ENCODE measurements around the gene RAI1.

RAI1 gene

DNA sequence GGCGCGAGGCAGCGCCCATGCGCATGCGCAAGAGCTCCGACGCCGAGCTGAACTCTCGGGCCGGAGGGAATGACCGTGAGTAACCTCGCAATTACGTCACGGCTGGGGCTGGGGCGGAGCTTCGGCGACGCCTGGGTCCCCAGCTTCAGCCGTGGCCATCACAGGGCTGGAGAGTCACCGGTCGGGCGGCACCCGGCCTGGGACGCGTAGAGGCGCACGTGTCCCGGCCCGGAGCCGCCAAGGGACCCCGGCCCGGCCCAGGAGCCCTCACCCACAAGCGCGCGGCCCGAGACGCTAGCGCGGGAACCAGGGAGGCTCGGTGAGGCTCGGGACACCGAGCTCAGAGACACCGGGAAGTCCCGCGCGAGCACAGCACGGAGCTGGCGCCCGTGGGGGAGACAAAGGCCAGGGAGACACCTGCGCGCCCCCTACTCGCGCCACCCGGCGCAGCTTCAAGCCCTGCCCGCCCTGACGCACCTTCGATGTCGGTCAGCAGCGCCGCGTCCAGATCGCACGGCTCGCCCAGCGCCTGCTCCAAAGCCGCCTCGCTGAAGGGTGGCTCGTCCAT, 155.1 kb downstream of the RAI1 start:
- DNase-seq, result peak; percentile 81

DNA sequence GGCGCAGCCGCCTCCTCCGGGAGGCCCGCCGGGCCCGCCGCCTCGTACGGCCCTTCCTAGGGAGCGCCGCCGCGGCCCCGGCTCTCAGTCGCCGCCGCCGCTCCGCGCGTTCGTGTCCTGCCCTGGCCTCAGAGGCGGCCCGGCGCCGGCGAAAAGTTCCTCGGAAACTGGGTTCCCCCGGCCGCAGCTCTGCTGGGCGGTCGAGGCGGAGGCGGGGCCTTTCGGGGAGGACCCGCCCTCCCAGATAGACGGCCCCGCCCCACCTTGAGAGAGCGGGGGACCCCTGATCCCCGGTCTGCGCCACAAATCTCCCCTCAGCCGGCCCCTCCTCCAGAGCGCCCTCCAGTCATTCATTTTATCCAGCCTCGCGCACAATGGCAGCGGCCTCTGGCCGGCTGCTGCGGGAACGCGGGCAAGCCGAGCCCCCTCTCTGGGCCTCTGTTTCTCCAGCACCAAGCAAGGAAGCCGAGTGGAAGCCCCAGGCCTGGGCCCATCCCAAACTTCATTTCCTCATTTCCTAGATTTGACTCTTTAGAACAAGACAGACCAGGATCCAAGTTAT, 155.6 kb downstream of the RAI1 start, which contains the start of gene SREBF1:
Gene SREBF1 (minus strand): TSS at position 169 of the 562 bp plus-strand sequence. CDS start 169 bp downstream, outside the sequence.
- no peak for DNase-seq

DNA sequence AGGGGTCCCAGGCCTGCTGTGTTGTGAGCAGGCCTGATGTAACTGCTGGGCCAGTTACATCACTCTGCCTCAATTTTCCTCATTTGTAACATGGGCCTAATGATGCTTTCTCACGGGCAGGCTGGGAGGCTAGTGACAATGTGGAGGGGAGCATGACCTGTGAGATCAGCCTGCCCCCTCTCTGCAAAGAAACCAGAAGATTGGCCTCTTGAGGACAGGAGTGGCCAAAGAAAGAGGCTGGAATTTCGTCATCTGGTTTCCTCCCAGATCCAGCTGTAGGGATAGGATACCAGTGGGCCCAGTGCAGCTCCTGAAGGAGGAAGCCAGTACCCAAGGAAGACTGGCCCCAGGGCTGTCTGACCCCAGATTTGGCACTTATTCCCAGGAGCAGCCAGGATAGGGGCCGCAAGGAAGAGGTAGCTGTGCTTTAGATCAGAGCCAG, 156.1 kb downstream of the RAI1 start:
- DNase-seq, result no peak

DNA sequence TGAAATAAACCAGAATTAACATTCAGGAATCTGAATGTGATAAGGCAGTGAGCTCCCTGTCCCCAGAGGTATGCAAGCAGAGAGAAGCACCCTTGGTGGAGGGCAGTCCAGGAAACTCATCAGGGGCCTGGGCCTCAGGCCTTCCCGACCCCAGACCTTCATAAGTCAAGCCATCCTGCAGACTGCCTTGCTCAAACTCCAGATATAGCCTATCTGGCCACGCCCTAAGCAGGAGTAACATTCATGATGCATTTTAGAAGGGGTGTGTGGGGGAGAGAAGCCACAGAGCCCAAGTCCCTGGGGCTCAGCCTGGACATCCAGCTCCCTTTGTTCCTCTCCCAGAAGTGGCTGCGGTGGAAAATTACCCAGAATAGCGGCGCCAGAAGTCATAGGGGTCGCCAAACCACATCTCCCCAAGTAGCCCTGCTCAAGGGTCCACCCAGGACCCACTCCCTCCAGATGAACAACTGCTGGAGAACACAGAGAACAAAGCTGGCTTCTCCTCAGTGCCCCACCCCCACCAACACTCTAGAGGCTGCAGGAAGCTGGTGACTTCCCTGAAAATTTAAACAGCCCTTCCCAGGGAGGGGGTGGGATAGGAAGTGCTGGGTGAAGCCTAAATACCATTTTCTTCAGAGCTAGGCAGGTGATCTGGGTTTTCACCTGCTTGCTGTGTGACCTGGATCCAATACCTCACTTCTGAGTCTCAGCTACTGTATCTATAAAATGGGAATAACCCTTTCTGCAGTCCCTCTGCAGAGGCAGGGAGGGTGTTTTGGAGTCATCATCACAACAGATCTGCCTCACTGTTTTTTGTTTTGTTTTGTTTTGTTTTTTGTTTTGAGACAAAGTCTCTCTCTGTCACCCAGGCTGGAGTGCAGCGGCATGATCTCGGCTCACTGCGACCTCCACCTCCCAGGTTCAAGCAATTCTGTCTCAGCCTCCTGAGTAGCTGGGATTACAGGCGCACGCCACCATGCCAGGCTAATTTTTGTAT, 157.0 kb downstream of the RAI1 start:
- DNase-seq, result no peak

DNA sequence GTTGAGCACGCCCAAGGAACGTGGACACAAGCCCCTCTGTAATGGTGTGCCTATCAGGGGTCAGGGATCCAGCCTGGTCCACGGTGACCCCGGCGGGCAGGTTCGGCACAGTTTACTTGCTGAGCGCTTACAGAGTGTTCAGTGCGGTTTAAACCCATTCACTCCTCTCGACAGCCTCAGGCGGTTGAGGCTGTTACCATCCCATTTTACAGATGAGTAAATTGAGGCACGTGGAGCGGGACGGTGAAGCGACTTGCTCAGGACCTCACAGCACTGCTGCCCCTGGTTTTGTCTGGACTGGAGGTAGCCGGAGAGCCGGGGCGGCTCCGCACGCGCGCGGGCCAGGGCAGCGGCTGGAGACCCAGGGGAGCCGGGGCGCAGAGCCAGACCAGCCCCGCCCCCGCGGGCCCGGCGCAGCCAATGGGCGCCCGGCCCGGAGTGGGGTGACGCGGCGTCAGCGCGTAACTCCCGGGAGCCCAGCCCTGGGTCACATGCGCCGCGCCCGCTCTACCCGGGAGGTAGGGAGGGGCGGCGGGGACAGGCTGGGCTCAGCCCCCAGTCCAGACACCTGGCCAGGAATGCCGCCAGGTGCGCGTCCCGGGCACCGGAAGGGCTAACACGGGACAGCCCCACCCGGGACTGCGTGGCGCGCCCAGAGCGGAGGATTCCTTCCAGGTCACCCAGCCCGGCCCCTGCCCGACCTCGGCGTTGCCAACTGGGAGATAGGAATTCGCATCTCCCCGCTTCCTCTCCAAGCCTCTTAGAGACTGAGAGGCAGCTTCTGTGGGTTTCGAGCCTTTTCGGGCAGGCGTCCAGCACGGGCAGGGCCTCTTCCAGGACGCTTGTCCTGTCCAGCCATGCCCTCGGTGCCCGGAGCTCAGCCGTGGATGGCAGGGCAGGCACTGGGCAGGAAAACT, 158.8 kb downstream of the RAI1 start:
- DNase-seq, result no peak

DNA sequence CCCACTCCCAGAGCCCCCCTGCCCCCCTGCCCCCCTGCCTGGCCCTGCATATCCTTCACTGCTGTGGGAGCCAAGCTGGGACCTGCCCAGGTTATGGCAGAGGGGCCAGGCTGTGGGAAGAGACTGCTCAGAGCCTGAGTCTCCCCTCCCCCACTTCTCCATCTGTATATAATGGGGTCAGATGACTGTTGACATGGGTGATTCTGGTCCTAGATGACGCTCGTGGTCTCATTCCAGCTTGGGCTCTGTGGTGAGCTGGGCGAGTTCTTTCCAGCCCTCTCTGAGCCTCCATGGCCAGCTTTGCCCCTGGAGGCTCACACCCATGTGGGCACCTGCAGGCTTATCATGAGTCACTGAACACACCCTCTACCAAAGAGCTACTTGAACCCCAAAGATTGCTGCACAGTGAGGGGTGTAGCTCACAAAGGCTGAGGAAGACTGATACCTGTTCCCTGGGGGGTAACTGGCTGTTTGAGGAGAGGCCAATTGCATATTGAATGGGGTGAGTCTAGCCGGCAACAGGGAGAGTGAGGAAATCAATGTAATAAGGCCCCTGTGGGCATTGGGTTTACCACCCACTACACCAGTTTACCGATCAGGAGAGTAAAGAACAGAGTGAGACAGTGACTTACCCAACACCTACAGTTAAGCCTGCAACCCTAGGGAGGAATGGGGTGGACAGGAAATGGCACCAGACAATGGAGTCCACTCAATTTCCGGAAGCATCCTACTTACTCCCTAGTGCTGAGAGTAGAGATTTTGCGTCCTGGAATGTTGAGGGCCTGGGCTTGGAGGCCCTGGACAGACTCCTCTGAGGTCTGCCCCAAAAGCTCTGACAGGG, 159.7 kb downstream of the RAI1 start:
- no peak for DNase-seq

DNA sequence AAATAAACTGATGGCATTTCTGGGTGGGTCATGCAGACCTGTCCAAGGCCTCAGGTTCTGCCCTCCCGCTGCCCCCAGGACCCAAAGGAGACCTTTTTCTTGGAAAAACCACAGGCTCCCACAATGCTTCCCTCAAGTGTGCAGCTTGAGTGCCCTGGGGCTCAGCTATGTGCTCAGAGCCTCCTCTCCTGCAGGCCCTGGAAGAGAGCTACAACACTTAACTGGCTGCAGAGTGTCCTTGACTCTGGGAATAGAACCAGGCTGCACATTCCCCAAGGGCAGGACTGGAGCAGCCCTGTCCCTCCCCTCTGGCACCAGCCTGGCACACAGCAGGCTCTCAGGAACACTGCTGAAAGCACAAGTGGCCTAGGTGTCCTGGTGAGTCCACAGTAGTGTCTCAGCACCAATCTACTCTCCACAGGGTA, 160.4 kb downstream of the RAI1 start:
- DNase-seq, result no peak

DNA sequence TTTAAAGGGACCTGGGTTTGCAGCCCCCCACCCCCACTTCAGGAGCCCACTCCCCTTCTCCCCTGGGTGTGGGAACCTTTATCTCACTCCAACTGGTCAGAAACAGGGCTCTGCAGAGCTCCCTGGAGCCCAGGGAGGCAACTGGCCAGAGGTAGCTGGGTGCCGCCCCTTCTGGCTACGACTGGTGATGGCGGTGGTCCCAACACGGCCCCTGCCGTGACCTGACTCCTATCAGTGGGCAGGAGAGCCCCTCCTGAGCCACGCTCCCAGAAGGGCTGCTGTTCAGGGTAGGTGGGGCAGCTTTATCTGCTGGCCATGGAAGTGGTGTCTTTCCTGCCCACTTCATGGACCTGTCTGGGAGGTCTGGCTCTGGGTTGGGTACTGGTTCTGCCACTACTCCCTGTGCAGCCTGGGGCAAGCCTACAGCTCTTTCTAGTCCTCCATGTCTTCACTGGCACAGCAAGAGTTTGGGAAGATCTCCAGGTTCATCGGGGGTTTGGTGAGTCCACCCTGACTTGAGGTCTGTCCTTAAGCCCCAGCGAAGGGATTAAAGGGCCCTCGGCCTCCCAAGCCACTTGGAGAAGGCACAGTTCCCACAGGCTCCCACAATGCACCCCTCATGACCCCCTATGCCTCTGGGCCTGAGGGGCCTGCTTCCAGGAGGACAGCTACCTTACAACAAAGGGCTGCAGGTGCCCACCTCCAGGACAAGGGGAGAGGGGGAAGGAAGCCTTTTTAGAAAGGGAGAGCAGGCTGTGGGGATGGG, 161.0 kb downstream of the RAI1 start:
- DNase-seq, result no peak

DNA sequence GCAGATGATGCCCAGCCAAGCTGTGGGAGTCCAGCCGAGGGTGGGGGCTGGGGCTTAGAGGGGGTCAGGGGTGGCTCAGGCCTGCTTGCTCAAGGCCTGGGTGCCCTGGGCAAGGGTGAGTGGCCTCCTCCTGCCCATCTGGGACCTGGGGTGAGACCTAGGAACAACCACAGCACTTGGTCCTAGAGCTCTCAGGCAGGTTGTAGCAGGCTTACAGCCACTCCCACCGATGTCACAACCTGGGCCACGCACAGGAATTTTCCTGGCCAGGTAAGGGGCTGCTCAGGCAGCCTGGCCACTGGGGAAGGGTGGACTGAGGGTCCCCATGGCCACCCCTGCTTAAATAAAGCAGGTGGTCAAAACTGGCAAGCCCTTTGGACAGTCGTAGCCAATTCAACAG, 161.8 kb downstream of the RAI1 start:
- no peak for DNase-seq

DNA sequence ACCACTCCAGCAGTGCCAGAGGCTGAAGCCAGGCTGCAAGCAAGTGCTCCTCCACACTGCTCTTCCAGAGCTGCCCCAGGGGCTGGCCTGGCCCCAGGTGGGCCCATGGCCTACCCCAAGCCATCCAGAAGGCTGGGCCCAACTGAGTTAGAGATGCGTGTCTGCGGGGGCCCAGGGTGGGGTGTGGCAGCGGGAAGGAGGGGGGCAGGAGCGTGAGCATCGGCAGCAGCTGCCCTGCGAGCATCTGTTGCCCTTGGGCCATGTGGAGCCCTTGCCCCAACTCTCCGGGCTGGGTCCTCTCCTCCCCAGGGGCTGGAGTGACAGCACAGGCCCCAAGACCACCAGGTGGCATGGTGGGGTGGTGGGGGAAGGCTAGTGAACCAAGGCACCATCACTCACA, 162.8 kb downstream of the RAI1 start:
- DNase-seq, result no peak

DNA sequence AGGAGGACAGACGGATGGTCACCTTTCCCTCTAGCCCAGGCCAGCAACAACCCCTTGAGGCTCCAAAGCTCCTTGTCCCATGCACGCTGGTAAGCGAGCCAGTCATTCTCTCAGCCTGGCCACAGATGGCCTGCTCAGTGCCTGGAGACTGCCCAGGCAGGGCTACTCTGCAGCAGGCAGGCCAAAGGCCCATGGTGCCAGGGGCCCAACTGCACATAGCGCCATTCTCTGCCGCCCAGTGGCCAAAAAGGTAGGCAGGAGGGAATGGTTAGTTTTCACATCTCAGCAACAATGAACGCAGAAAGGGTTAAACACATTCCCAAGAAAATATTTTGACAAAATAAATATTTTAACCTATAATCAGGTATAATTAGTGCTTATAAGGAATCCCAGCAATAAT, 163.2 kb downstream of the RAI1 start:
- no peak for DNase-seq

DNA sequence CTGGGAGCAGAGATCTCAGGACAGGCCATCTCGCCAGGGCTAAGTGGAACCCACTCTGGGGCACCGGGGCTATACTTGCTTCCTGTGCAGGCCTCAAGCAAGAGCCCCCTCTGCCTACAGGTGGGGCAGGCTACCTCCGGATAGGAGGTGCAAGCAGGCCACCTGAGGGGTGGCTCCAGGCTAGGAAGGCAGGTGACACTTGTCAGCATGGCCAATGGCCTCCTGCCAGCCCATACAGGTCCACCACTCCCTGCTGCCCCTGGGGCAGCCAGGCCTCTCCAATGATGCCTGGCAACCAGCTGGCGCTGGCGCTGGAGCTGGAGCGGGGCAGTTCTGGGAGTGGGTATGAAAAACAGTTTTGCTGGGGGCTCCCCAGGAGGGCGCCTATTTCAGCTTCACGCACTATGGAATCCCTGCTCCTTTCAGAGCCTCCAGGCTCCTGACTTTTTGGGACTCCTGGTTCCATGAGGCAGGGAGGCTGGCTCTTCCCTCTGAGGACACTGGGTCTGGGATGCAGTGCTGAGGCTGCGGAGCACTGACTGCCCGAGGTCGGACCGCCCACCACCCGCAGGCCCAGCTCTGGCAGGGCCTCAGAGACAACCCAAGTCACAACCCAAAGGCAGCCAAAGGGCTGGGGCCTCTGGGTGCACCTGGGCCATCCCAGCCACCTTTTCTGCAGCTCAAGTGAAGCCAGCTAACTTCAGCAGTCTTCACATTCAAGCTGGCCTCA, 164.0 kb downstream of the RAI1 start:
- DNase-seq, result no peak

DNA sequence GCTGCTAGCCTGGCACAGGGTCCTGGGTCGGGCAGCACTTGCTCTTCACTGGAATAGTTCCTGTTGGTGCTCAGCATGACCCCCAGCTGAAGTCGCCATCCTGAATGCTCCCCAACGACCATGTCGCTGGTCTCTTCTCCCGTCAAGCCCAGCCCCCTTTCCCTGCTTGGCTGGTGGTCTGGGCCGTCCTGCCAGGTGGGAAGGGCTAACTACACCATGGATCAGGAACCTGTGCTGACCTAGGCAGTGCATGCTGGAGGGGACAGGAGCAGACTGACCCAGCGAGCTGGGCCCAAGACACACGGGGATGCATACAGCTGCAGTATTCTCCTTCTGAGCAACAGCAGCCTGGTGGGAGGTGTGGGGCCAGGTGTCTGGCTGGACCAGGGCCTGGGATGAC, 164.7 kb downstream of the RAI1 start:
- DNase-seq, result no peak

DNA sequence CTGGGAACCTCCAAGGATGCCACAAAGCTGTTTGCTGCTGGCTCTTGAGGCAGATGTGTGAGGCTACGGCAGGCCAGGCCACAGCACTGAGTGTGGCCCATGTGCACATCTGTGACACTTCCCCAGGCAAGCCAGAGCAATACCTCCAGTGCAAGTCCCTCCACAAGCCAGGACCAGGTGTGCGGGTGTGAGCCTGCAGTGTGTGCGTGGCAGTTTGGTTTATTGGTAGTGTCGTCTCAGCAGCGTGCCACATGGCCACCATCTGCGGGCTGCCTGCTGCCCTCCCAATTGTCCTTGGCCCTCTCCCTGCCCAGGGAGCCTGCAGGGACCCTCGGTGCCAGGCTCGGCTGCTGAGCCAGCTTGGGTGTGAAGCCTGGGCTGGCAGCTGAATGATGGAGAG, 165.4 kb downstream of the RAI1 start:
- no peak for DNase-seq

DNA sequence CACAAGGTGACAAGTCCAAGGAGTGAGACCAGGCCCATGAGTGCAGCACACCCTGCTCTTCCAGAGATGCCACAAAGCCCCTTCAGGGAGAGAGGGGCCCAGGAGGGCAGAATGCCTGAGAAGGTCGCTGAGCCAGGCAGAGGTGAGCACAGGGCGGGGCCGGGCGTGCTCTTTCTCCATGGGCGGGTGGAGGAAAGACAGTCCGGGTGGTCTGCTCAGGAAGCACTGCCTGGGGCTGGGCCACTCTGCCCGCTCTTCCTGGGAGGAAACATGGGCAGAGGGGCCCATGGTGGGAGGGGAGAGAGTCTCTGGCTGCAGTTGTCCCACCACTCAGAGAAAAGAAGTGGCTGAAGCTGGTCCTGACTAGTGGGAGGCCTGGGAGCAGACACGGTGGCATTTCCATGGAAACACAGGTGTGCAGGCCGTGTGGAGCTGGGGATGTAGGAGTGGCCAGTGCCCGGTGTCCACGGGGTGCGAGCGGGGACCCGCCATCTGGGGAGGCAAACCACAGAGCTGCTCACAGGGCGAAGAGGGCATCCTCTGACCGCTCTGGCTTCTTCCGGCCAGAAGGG, 165.9 kb downstream of the RAI1 start:
- no peak for DNase-seq

DNA sequence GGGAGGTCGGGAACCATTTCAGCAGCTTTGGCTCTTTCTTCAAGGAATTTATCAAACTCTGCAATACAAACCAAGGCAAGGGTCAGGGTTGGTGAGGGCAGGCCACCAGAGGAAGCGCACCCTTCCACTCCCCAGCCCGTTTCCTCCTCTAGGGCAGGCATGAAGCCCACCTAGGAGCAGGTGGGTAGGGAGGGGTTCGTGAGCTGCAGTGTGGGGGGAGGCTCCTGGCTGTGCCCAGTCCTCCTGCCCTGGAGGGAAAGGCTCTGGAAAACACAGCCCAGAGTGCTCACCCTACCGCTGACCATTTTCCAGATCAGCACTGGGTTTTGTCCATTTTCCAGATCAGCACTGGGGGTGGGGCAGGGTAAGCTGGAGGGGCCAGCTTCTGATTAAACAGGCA, 166.5 kb downstream of the RAI1 start:
- no peak for DNase-seq

DNA sequence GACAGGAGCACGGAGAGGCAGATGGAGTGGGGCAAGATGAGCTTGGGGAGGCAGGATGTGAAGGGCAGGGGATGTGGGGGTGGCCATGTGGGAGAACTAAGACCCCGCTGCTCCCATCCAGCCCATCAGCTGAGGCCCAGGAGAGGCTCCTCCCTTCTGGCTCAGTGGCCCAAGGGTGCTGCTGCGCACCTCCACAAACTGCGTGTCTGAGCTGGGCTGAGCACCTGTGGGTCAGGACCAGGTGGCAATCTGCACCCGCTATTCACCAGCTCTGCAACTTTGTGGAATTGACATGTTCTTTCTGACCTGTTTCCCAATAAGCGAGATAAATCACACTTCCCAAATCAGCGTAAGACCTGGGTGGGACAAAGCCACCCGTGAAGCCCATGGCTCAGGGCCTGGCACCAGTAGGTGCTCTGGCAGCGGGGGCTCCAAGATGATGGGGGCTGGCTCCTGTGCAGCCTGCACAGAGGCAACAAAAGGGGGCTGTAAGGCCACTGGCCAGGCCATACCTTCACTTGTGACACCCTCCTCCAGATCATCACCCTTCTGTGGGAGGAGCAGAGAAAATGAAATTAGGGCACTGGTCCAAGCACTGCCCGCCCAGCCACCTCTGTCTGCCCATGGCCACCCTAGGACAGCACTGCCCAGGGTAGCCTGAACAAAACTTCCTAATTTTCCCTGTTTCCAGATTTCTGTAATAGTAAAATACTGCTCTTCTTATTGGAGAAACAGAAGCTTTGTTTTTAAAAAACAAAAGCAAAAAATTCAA, 167.2 kb downstream of the RAI1 start:
- no peak for DNase-seq

DNA sequence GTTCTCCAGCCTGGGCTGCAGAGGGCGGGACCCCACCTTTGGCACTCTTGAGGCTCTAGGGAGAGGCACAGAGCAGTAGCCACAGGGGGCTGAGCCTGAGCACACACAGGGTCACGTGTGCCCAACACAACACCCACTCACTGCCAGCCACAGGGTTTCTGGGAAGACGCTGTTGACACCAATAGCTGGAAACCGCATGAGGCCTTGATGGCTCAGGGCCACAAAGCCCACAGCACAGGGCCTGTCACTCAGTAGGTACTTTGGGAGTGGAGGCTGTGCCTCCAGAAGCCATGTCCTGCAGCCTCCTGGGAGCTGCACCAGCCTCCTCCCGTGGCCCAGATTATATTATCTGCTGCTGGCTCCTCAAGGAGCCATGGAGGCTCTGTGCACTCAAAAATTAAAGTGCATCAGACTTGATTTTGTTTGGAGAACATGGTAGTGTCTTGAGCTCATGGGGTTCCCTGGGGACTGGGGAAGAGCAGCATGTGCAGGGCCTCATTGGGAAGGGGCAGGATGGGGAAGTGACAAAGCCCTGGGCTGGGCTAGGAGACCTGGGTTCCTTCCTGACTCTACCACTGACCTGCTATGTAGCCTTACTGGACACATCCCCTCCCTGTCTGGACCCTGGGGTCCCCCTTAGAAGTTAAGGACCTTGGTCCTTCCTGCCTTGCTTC, 168.0 kb downstream of the RAI1 start:
- no peak for DNase-seq

Data from NCI-H2227 treated with DMSO at 0.1 percent for 48 hours (cell line).